ENCODE data around the gene MMP15. TPM values are rescaled to one million over a fixed set of nuclear protein-coding genes. Genes with fewer than 3 reads are reported as not detected.
"Not testable (repeated sequence)": the region's sequence is repeated elsewhere in the genome, so short reads cannot be mapped to it uniquely, and the experiment has no call there.

The MMP15 gene
- total RNA-seq, 4 donors from 2014 or later: under 0.01 to 12.5 (median 2.6) TPM

- Histone ChIP-seq H3K9me3 (no peaks in the 10 kb centered on the region), H3K4me3 (no peak overlapping the region), H3K4me1 (no peaks in the 10 kb centered on the region), H3K27me3 (no peaks in the 10 kb centered on the region), H3K36me3 (no peaks in the 10 kb centered on the region), H3K27ac (no peak overlapping the region)
- TF ChIP-seq CTCF (IDR thresholded peaks at IDR 0.05) (no peak), POLR2A (IDR thresholded peaks at IDR 0.05) (no peak)
- intact Hi-C loops (cut with DNase I; ENCODE audit: low total_unique reads): no loop called here
- no peak for DNase-seq
These were observed 59.6 kb downstream of the MMP15 start for GRCh38 chr16:58085171-58085570.

- Histone ChIP-seq H3K9me3 (no peaks in the 10 kb centered on the region), H3K4me1 (no peaks in the 10 kb centered on the region), H3K36me3 (no peaks in the 10 kb centered on the region), H3K27me3 (no peaks in the 10 kb centered on the region), H3K4me3 (no peak overlapping the region), H3K27ac (no peak overlapping the region)
- intact Hi-C loops (cut with DNase I; ENCODE audit: low total_unique reads): no loop called here
- no peak for TF ChIP-seq CTCF (IDR thresholded peaks at IDR 0.05)
- DNase-seq: no peak
These were observed 60.2 kb downstream of the MMP15 start for GRCh38 chr16:58085584-58086251.

GRCh38 chr16:58086381-58087208 is 61.0 kb downstream of the MMP15 start:
- TF ChIP-seq CTCF (IDR thresholded peaks at IDR 0.05): no peak
- no peak for TF ChIP-seq POLR2A (IDR thresholded peaks at IDR 0.05)
- no peaks in the 10 kb centered on the region for H3K9me3 ChIP-seq
- intact Hi-C loops (cut with DNase I; ENCODE audit: low total_unique reads): no loop called here
- H3K4me1 ChIP-seq: no peaks in the 10 kb centered on the region
- no peak overlapping the region for H3K4me3 ChIP-seq
- no peak overlapping the region for H3K27ac ChIP-seq
- H3K27me3 ChIP-seq: no peaks in the 10 kb centered on the region
- DNase-seq: no peak
- H3K36me3 ChIP-seq: no peaks in the 10 kb centered on the region

- intact Hi-C loops (cut with DNase I; ENCODE audit: low total_unique reads): no loop called here
- Histone ChIP-seq H3K27ac (no peak overlapping the region), H3K27me3 (no peaks in the 10 kb centered on the region), H3K36me3 (no peaks in the 10 kb centered on the region), H3K4me3 (no peak overlapping the region), H3K9me3 (no peaks in the 10 kb centered on the region), H3K4me1 (no peaks in the 10 kb centered on the region)
- no peak for DNase-seq
- TF ChIP-seq CTCF (IDR thresholded peaks at IDR 0.05) (no peak), POLR2A (IDR thresholded peaks at IDR 0.05) (no peak)
These were observed 61.8 kb downstream of the MMP15 start for GRCh38 chr16:58087209-58087913.

GRCh38 chr16:58088091-58088490 is 62.5 kb downstream of the MMP15 start:
- no peaks in the 10 kb centered on the region for H3K36me3 ChIP-seq
- H3K9me3 ChIP-seq: no peaks in the 10 kb centered on the region
- no peak for TF ChIP-seq POLR2A (IDR thresholded peaks at IDR 0.05)
- no peak for TF ChIP-seq CTCF (IDR thresholded peaks at IDR 0.05)
- H3K27ac ChIP-seq: no peak overlapping the region
- intact Hi-C loops (cut with DNase I; ENCODE audit: low total_unique reads): no loop called here
- H3K27me3 ChIP-seq: no peaks in the 10 kb centered on the region
- H3K4me3 ChIP-seq: no peak overlapping the region
- no peak for DNase-seq
- H3K4me1 ChIP-seq: no peaks in the 10 kb centered on the region

GRCh38 chr16:58090396-58090795 is 64.8 kb downstream of the MMP15 start:
- DNase-seq; H3K4me3 ChIP-seq; H3K9me3 ChIP-seq; H3K27me3 ChIP-seq; H3K36me3 ChIP-seq; H3K27ac ChIP-seq; intact Hi-C loops (cut with DNase I; ENCODE audit: low total_unique reads); H3K4me1 ChIP-seq: not testable (repeated sequence)

Measured in uterus (tissue), 4 donors.